Mammary epithelial cell (primary cell): ENCODE results near the gene CST6.

ENCODE experiments used
- CTCF ChIP-seq, 2 donors: IDR thresholded peaks in 1 of 2; conservative IDR thresholded peaks in 1 of 2; 2 replicates each; pipeline ENCODE4 v1.5.1; 2011 to 2012; ENCODE audit warnings: inconsistent platforms in 2 of 2, low read length in 2 of 2, mild to moderate bottlenecking in 2 of 2, control low read depth in 1 of 2, low read depth in 1 of 2; ENCODE audit not compliant: insufficient read depth in 1 of 2; ENCODE audit errors: extremely low read depth in 1 of 2
- EZH2 ChIP-seq: IDR thresholded peaks from 2 replicates; pipeline ENCODE4 v1.6.1; 2012; ENCODE audit warnings: low read length, inconsistent platforms, borderline replicate concordance

DNA sequence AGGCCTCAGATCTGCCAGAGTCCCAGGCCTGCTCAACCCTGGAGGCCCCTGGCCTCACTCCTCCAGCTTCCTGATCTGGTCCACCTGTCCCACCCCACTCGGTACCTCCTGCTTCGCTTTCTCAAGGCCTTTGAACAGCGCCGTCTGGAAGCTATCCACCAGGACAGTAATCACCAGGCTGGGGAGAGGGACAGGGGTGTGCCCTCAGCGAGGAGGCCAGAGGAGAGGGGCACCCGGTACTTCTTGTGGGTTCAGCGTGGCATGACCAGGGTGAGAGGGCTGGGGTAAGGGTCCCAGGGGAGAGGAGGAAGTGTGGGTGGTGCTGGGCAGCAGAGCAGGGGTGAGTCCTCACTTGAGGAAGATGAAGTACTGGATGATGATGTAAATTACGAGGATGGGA, 8.4 kb downstream of the CST6 start:
- no peak for TF ChIP-seq CTCF (conservative IDR thresholded peaks at IDR 0.05 in 1 of 2, IDR thresholded peaks at IDR 0.05 in 1 of 2; ENCODE audit: extremely low read depth in 1 of 2, insufficient read depth in 1 of 2, low read depth in 1 of 2, low read length in 2 of 2)
- TF ChIP-seq EZH2 = no peak
